T47D (cell line): ENCODE results near the gene COL4A4.
A peak's percentile ranks its signal among the peaks of the same experiment; 100 is the strongest.
"Not testable (repeated sequence)": the region's sequence is repeated elsewhere in the genome, so short reads cannot be mapped to it uniquely, and the experiment has no call there.

Experiments used
- DNase-seq, 2 experiments: peaks; one replicate each; pipeline versions ENCODE4 v3.0.0 to v3.0.0-alpha.2; 2011 to 2012; ENCODE audit warnings: low read depth in 1 of 2, low spot score in 1 of 2
- JUND ChIP-seq: IDR thresholded peaks from 2 replicates; pipeline ENCODE4 v1.6.1; 2012; ENCODE audit warnings: low read depth
- in situ Hi-C: cut with HindIII; loops from 2 replicates; pipeline ENCODE4 v1.10.0; 2016; ENCODE audit warnings: low sequenced_read_pairs, low pct_unique_long_range_greater_than_20kb

The COL4A4 gene

GRCh38 chr2:227082286-227082685, 81.7 kb downstream of the COL4A4 start:
- in situ Hi-C loops, result no loop called here
- no peak for TF ChIP-seq JUND
- no peak for DNase-seq

- in situ Hi-C loops, result no loop called here
- no peak for TF ChIP-seq JUND
- no peak for DNase-seq
These were observed 84.3 kb downstream of the COL4A4 start for GRCh38 chr2:227079726-227080125.

- DNase-seq, in situ Hi-C loops: not testable (repeated sequence)
These were observed 98.9 kb downstream of the COL4A4 start for GRCh38 chr2:227065065-227065464.

GRCh38 chr2:227058888-227059399, 105.1 kb downstream of the COL4A4 start:
- in situ Hi-C loops, result no loop called here
- TF ChIP-seq JUND, result no peak
- no peak for DNase-seq

GRCh38 chr2:227057743-227058447, 106.1 kb downstream of the COL4A4 start:
- TF ChIP-seq JUND, result no peak
- no peak for DNase-seq
- in situ Hi-C loops, result no loop called here

- in situ Hi-C loops, result no loop called here
- no peak for DNase-seq
- no peak for TF ChIP-seq JUND
These were observed 106.9 kb downstream of the COL4A4 start for GRCh38 chr2:227057060-227057459.

- TF ChIP-seq JUND, result no peak
- no peak for DNase-seq
- in situ Hi-C loops, result no loop called here
These were observed 110.0 kb downstream of the COL4A4 start for GRCh38 chr2:227054006-227054405.

GRCh38 chr2:227052879-227053278, 111.1 kb downstream of the COL4A4 start:
- no peak for TF ChIP-seq JUND
- in situ Hi-C loops, result no loop called here
- DNase-seq, result no peak

- in situ Hi-C loops, result no loop called here
- TF ChIP-seq JUND, result no peak
- DNase-seq, result no peak
These were observed 120.0 kb downstream of the COL4A4 start for GRCh38 chr2:227043981-227044380.

- DNase-seq, result no peak
- in situ Hi-C loops, result no loop called here
- TF ChIP-seq JUND, result no peak
These were observed 125.3 kb downstream of the COL4A4 start for GRCh38 chr2:227038550-227039189.

- no peak for TF ChIP-seq JUND
- no peak for DNase-seq
- in situ Hi-C loops, result no loop called here
These were observed 127.5 kb downstream of the COL4A4 start for GRCh38 chr2:227036527-227036926.

- no peak for DNase-seq
- in situ Hi-C loops, result no loop called here
- no peak for TF ChIP-seq JUND
These were observed 128.2 kb downstream of the COL4A4 start for GRCh38 chr2:227035711-227036367.

- DNase-seq, result peak; percentile 21 to 54
- in situ Hi-C loops, result no loop called here
- TF ChIP-seq JUND, result no peak
These were observed 130.4 kb downstream of the COL4A4 start for GRCh38 chr2:227033471-227034148.
